ENCODE measurements around the gene ARAP2.
A peak's percentile ranks its signal among the peaks of the same experiment; 100 is the strongest.

The ARAP2 gene, protein sequence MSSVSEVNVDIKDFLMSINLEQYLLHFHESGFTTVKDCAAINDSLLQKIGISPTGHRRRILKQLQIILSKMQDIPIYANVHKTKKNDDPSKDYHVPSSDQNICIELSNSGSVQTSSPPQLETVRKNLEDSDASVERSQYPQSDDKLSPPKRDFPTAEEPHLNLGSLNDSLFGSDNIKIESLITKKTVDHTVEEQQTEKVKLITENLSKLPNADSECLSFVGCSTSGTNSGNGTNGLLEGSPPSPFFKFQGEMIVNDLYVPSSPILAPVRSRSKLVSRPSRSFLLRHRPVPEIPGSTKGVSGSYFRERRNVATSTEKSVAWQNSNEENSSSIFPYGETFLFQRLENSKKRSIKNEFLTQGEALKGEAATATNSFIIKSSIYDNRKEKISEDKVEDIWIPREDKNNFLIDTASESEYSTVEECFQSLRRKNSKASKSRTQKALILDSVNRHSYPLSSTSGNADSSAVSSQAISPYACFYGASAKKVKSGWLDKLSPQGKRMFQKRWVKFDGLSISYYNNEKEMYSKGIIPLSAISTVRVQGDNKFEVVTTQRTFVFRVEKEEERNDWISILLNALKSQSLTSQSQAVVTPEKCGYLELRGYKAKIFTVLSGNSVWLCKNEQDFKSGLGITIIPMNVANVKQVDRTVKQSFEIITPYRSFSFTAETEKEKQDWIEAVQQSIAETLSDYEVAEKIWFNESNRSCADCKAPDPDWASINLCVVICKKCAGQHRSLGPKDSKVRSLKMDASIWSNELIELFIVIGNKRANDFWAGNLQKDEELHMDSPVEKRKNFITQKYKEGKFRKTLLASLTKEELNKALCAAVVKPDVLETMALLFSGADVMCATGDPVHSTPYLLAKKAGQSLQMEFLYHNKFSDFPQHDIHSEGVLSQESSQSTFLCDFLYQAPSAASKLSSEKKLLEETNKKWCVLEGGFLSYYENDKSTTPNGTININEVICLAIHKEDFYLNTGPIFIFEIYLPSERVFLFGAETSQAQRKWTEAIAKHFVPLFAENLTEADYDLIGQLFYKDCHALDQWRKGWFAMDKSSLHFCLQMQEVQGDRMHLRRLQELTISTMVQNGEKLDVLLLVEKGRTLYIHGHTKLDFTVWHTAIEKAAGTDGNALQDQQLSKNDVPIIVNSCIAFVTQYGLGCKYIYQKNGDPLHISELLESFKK (N-terminal part only)

DNA sequence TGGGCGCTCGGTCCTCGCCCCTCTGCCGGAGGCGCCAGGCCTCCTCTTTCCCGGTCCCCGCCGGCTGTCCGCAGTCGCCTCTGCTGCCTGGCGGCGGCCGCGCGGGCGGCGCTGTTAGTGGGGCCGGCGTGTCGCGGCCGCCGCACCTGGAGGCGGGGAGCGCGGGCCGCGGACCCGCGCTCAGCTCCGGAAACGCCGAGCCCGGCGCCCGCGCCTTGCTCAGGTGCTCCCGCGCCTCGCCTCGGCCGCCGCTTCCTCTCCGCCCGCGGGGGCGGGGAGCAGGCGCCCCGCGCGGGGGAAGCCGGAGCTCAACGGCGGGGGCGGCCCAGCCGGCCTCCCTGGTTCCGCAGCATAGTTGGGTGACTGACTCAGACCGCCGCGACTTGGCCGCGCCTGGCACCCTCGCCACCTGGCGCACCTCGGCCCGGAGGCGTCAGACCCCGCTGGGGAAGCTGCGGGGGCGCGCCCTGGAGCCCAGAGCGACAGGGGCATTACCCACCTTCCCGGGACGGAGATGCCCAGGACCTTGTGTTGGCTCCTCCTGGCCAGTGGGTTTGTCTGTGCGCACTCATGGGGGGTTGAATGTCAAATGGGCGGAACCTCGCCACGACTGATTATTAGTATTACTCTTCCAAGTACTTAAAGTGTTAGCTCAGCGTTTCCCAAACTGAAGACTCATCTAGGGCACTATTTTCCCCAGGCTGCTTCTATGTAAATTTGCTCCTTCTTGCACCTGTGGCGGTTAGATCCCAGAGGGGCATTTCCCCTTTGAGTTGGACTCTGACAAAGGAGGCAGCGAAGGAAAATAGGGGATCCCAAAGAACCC is at the start of gene ARAP2:
ARAP2 (minus strand) TSS at position 258 of the 826 bp plus-strand sequence. CDS start 15,028 bp downstream, outside the sequence.
- peak; percentile 3 for DNase-seq (ENCODE audit: low spot score)

DNA sequence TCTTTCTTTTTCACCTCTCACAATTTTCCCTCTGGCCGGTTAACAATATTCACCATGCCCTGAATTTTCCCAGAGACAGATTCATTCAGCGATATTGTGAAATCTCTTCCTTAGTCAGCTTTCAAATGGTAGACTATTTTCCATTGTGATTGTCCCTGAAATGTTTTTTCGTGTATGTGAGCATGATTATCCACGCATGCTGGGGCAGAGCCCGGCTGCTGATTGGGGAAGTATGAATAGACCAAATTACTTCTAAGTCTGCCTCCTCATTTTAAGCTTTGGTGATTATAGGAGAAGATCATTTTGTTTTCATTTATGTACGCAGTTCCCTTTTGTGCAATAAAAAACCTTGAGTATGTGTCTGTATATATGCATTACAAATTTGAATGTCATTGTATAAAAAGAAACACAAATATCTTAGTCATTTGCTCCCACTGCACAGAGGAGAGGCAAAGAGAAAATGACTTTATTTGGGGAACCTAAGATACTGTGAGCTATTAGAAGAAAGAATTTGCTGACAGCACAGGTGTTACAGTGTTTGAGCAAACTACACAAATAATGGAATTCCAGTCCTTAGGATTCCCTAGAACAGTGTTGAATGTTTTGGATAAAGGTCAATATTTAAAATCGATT is 48.4 kb upstream of the ARAP2 start:
- no peak for DNase-seq (ENCODE audit: low spot score)

DNA sequence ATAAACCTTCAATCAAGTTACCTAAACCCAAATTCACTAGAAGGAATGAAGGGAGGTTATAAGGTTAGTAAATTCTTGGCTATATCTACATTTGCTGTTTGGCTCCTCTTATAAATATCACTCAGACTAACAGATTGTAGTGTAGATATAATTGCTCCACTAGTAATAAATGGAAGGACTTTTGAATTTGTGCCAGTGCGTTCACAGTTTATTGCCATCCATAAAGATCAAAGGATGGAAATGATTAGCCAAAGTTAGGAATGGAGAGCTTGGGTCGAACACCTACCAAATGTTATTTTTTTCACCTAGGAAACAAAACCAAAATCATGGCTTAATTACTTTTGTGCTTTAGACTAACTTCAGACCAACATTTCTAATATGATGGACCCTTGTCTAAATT is 46.3 kb upstream of the ARAP2 start:
- DNase-seq (ENCODE audit: low spot score) = no peak

DNA sequence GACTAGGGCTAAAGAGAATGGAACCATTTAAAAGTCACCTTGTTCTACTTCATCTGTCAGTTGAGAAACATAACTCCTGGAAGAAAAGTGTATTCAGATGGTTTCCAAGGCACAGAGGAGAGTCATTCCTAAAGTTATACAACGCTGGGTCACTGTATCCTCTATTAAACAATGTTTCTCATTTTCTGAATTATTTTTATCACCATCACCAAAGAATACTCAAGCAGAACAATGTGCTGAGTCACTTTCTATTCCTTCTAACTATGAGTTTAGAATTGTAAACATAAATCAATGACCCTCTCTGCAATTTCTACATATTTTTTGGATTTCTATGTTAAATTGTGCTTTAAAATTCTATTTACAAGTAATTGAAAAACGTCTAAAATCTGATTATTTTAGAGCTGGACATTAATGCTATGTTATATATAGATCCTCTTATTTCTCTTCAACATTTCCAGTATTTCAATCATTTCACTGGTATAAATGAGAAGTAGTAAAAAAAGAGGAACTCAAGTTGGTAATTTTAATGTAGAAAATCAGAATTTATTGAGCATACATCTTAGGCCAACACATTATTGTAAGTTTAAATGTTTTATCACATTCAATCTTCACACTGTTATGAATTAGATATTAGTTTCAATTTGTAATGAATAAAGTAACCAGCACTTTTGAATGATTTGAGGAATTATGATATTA is 44.6 kb upstream of the ARAP2 start:
- DNase-seq (ENCODE audit: low spot score) = no peak

GRCh38 chr4:36286481-36286871 is 42.2 kb upstream of the ARAP2 start:
- no peak for DNase-seq (ENCODE audit: low spot score)

DNA sequence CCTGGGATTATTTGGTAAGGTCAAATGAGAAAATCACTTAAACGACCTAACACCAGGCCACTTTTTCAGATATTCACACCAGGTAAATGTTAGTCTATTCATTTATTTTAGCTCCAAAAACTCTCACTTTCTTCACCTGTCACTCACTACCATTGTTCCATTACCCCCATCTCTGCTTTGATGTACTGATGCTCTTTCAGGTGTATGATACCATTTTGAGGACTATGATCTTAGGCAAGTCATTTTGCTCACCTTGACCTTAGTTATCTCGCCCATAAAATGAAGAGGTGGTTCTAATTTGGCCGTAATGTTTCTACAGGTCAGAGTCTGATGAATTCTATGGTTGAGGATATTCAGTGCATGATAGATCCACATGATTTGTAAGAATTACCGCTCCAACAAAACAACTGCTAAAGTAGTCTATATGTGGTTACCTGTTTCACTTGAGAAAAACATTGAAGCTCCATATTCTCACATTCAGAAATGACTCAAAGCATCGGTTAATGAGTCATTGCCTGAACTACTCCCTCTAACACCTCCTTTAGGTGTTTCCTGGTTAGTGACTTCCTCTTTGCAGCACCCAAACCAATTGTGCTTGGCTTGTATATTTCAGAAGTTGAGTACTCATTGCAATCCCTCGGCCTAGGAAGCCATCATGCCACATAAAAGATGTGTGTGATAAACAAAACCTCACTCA is 41.6 kb upstream of the ARAP2 start:
- DNase-seq (ENCODE audit: low spot score) = no peak

GRCh38 chr4:36283912-36284465 is 39.7 kb upstream of the ARAP2 start:
- DNase-seq (ENCODE audit: low spot score) = peak; percentile 53

- no peak for DNase-seq (ENCODE audit: low spot score)
Measured at GRCh38 chr4:36282503-36283030, 38.3 kb upstream of the ARAP2 start.

DNA sequence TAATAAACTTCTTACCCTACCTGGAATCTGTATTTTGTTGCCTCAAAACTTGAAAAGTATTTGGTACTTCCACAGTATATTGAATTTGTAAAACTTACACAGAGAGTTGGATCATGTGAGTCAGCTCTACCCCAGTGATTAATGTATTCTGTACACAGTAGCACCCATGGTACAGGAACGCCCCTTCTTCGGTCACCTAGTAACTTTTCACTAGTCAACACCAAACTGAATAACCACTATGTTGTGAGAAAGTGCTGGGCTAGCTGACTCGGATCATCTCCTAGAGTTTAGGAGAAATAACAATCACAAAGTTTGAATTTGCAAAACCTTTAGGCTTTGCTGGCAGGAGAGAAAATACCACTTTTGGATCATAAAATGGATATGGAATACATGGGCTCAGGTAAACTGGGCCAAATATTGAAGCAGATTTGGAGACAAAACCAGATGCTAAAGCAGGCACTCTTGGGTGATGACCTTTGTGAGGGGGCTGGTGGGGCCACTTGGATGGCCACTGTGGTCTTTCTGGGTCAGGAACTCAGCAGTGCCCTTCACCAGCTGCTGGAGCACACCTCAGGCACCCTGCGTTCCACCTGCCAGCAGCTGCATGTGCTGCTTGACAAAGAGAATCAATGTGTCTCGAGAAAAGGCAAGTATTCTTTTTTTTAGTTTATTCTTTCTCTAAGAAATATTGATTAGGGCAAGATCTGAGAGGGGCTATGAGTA is 37.2 kb upstream of the ARAP2 start, which contains the start of gene DTHD1:
DTHD1 (plus strand) TSS at position 233 of the 723 bp plus-strand sequence; CDS start at position 376, 143 bp downstream.
- no peak for DNase-seq (ENCODE audit: low spot score)

DNA sequence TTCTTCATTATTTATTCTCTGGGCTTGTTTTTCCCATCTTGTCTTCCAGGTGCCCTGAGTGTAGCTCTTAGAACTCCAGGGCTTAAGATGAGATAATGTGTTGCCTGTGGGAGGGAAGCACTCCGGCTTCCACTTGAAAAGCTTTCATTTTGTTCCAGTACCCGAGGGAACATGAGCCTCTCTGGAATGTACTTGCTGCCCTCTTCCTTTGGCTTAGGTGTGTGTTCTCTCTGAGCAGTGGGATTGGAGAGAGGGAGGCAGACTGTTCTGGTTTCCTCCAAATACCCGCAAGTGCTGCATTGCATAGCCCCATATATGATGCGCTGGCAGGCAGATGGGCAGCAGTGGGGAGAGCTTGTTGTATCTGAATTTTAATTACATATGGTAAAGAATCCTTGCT is 36.2 kb upstream of the ARAP2 start:
- DNase-seq (ENCODE audit: low spot score) = no peak

GRCh38 chr4:36278789-36279188 is 34.5 kb upstream of the ARAP2 start:
- DNase-seq (ENCODE audit: low spot score) = no peak

GRCh38 chr4:36277533-36277932 is 33.2 kb upstream of the ARAP2 start:
- no peak for DNase-seq (ENCODE audit: low spot score)

DNA sequence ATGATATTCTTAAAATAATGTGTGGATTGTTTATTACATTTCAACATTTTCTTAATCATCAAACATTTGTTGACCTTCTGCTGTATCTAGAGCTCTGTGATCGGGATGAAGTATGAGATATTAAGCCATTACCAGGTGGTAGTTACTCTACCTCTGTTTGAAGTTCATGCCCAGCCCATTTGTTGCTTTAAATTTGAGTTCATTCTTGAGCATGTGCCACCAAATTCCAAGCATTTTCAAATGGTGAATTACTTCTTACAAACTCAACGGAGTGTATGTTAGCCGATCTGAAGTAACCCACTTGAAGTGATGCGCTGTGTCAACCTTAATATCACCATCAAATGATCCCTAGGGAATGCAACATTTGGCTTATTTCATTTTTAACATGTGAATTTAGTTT is 29.8 kb upstream of the ARAP2 start:
- no peak for DNase-seq (ENCODE audit: low spot score)

DNA sequence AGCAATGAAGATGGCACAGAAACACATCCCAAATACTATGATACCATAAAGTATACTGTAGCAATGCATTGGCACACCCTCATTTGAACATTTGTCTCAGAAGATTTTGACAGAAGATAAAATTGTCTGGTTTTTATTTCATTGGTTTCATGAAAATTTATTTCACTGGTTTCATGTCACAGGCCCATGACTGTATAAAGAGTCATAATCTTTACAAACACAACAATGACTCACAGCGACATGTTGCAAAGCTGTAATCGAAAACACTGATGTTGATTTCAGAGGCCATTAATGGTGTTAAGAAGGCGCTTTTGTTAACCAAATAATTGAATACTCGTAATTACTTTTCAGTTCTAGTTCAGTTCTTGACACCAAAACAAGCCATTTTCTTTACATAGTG is 29.0 kb upstream of the ARAP2 start:
- DNase-seq (ENCODE audit: low spot score) = no peak

DNA sequence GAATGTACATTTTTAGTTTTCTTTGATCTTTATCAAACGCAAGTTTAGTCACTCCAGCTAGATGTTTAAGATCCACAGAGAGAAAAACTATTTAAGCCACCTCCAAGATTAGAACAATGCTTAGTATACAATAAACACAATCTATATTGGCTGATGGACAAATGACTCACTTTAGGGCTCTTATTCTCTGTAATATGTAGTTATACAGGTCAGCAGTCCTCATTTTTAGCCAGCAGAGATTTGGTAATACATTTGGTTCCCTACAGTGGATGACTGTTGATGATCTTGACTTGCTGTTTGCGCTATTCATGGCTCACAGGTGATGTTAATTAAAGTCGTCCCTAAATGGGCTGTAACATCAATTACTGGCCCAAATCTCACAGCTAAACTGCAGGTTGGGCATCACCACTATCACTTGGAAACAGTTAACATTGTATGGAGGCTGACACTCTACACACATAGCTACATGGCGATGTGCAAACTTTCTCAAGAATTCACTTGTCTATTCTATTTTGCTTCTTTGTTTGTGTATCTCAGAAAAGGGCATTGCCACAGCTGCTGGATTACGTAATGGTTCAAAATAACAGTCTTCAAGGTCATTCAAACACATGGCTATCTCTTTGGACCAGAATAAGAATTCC is 25.3 kb upstream of the ARAP2 start:
- DNase-seq (ENCODE audit: low spot score) = no peak

DNA sequence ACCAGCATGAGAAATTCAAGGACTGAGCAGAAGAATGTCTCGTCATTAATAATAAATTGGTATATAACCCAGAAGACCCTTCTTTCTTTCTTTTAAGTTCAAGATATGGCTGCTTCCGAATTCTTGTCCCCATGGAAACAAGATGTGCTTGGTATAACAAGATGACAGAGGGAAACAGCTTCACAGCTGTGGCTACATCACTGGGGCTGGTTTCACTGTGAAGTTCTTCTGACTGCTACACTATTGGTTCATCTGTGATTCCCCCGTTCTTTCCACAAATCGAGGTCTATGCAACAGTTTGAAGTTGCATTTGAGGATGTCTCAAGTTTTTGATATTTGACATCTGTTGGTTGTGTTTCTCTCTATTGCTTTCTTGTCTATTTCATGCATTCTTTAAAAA is 24.8 kb upstream of the ARAP2 start:
- DNase-seq (ENCODE audit: low spot score) = no peak

GRCh38 chr4:36267486-36268268 is 23.4 kb upstream of the ARAP2 start:
- DNase-seq (ENCODE audit: low spot score) = peak; percentile 38
